ENCODE data around the gene CDC25A.

CDC25A gene

GRCh38 chr3:48112108-48112791 is 76.0 kb downstream of the CDC25A start:
- FAIRE-seq = peak; percentile 99
- DNase-seq (ENCODE audit: insufficient read length, low spot score) = peak; percentile 59

- no peak for DNase-seq (ENCODE audit: insufficient read length, low spot score)
- no peak for FAIRE-seq
Measured at GRCh38 chr3:48110463-48110862, 77.8 kb downstream of the CDC25A start.

DNA sequence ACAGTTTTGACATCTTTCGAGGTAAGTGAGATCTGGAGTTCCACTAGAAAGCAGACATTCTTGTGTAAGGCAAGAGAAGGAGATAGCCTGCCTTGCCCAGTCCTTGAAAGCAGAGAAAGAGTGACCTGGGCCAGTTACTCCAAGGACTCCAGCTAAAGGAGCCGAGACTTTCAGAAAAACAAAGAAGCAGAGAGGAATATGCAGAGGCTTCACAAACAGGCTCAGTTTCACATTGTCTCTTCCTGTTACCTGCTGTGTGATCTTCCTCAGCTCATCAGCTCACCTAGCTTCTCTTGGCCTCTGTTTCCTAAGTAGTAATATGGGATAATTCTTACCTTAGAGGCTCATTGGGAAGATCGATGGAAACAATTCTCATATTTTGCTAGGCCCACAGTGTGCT is 81.0 kb downstream of the CDC25A start:
- FAIRE-seq (no peak), DNase-seq (ENCODE audit: insufficient read length, low spot score) (no peak)
